OCI-LY7 (cell line): Measurements from ENCODE around the gene TYK2. TPM values are rescaled to one million over a fixed set of nuclear protein-coding genes. Genes with fewer than 3 reads are reported as not detected.

Source experiments
- BruUV-seq: library from RNA; stranded (reverse); fragments of 400-500 nt; replicated peaks from 2 replicates; lab custom pipeline; 2021; lab: Mats Ljungman, UMichigan
- CTCF ChIA-PET: fragments of 300-600 bp; sonication (Branson Sonifier 250); formaldehyde crosslinking; loops from one replicate; lab custom pipeline; 2022; ENCODE audit warnings: antibody characterized with exemption; ENCODE audit not compliant: unreplicated experiment; lab: Charles Lee
- POLR2A ChIA-PET: fragments of 300-600 bp; sonication (Branson Sonifier 250); formaldehyde crosslinking; loops from one replicate; lab custom pipeline; 2022; ENCODE audit warnings: antibody characterized with exemption; lab: Charles Lee
- DNase-seq: peaks from one replicate; pipeline ENCODE4 v3.0.0-alpha.2; 2015; ENCODE audit warnings: low spot score
- H2AFZ ChIP-seq: fragments of 200-600 bp; sonication (generic), shearing (Covaris generic); 2 replicates; pipeline ENCODE4 v1.6.1; 2014; ENCODE audit warnings: mild to moderate bottlenecking, antibody characterized with exemption, low read length, moderate library complexity
- H3K27ac ChIP-seq: fragments of 200-600 bp; sonication (generic); 2 replicates; pipeline ENCODE4 v1.5.1; 2014; ENCODE audit warnings: mixed run types, low read depth, mild to moderate bottlenecking, moderate library complexity, low read length, inconsistent platforms; ENCODE audit not compliant: poor library complexity, severe bottlenecking
- H3K36me3 ChIP-seq: fragments of 200-600 bp; sonication (generic); 2 replicates; pipeline ENCODE4 v1.6.1; 2014; ENCODE audit warnings: mild to moderate bottlenecking, antibody characterized with exemption, low read length, moderate library complexity, mixed read lengths; ENCODE audit not compliant: insufficient read depth
- H3K4me1 ChIP-seq: fragments of 200-600 bp; sonication (generic); 2 replicates; pipeline ENCODE4 v1.5.1; 2014; ENCODE audit warnings: mild to moderate bottlenecking, low read length; ENCODE audit not compliant: insufficient read depth, poor library complexity, severe bottlenecking
- H3K4me2 ChIP-seq: fragments of 200-600 bp; sonication (generic); 2 replicates; pipeline ENCODE4 v1.6.1; 2014; ENCODE audit warnings: mild to moderate bottlenecking, low read length
- H3K4me3 ChIP-seq: fragments of 200-600 bp; sonication (generic); 2 replicates; pipeline ENCODE4 v1.5.1; 2014; ENCODE audit warnings: mild to moderate bottlenecking, low read depth, low read length; ENCODE audit not compliant: poor library complexity, severe bottlenecking
- H3K79me2 ChIP-seq: fragments of 200-600 bp; sonication (generic); 2 replicates; pipeline ENCODE4 v1.6.1; 2016; ENCODE audit warnings: low read depth, mild to moderate bottlenecking, low read length, moderate library complexity, mixed read lengths; ENCODE audit not compliant: insufficient read depth
- H3K9me2 ChIP-seq: fragments of 200-600 bp; sonication (generic); 2 replicates; pipeline ENCODE4 v1.6.1; 2016; ENCODE audit warnings: mild to moderate bottlenecking, low read length, mixed read lengths; ENCODE audit not compliant: insufficient read depth
- H3K9me3 ChIP-seq: fragments of 200-600 bp; sonication (generic); 2 replicates; pipeline ENCODE4 v1.6.1; 2014; ENCODE audit warnings: mild to moderate bottlenecking, mixed run types, low read length, mixed read lengths
- H4K20me1 ChIP-seq: fragments of 200-600 bp; sonication (generic); 2 replicates; pipeline ENCODE4 v1.6.1; 2014; ENCODE audit warnings: mild to moderate bottlenecking, antibody characterized with exemption, low read length, moderate library complexity, mixed read lengths; ENCODE audit not compliant: insufficient read depth
- CTCF ChIP-seq: fragments of 200-600 bp; sonication (generic); conservative IDR thresholded peaks from 2 replicates; pipeline ENCODE4 v1.5.1; 2014; ENCODE audit warnings: mild to moderate bottlenecking, antibody characterized with exemption, low read length, moderate library complexity, mixed read lengths
- EZH2phosphoT487 ChIP-seq: fragments of 200-600 bp; sonication (generic); IDR thresholded peaks from 2 replicates; pipeline ENCODE4 v1.6.1; 2018; ENCODE audit warnings: low read depth, borderline replicate concordance, mild to moderate bottlenecking, mixed run types, antibody characterized with exemption, low read length, moderate library complexity, mixed read lengths
- intact Hi-C: fragments of 100-400 bp; cut with micrococcal nuclease; formaldehyde crosslinking; loops from one replicate; pipeline ENCODE4 v1.10.0; 2022; ENCODE audit not compliant: unreplicated experiment
- total RNA-seq, 2 experiments: library from RNA; depleted of rRNA in 1 of 2; stranded (reverse); fragments of >200 nt in 1 of 2; shearing (Covaris generic) in 1 of 2; gene quantifications; 2 replicates each; pipeline ENCODE4 v1.2.3, GENCODE V29; 2014 to 2022

The TYK2 gene
- total RNA-seq, 2 experiments from 2014 or later = 185 to 216 TPM

GRCh38 chr19:10321874-10322835 is 58.2 kb downstream of the TYK2 start:
- Histone ChIP-seq H3K4me3 (no peak overlapping the region), H3K27ac (no peak overlapping the region), H3K9me2 (no peaks in the 10 kb centered on the region), H4K20me1 (no peaks in the 10 kb centered on the region), H3K36me3 (peaks cover 97% of the 10 kb centered on the region), H2AFZ (no peak overlapping the region), H3K79me2 (no peaks in the 10 kb centered on the region), H3K4me1 (no peaks in the 10 kb centered on the region), H3K4me2 (no peak overlapping the region), H3K9me3 (no peaks in the 10 kb centered on the region)
- no TSS peak for BruUV-seq
- POLR2A ChIA-PET = interaction anchor here (0.6 kb wide), 1 partner anchor 352 kb away, joined by 3 read pairs; no protein-coding TSS in a partner anchor
- intact Hi-C loops = no loop called here
- TF ChIP-seq EZH2phosphoT487 (no peak), CTCF (no peak)
- CTCF ChIA-PET = no interaction called here
- no peak for DNase-seq

GRCh38 chr19:10321417-10321797 is 59.0 kb downstream of the TYK2 start:
- no peak for DNase-seq
- H3K4me1 ChIP-seq = no peaks in the 10 kb centered on the region
- BruUV-seq = no TSS peak
- H3K9me3 ChIP-seq = no peaks in the 10 kb centered on the region
- ChIA-PET POLR2A (interaction anchor here (0.6 kb wide), 1 partner anchor 353 kb away, joined by 3 read pairs; no protein-coding TSS in a partner anchor), CTCF (no interaction called here)
- no peaks in the 10 kb centered on the region for H4K20me1 ChIP-seq
- no peak overlapping the region for H3K4me3 ChIP-seq
- no peak for TF ChIP-seq CTCF
- no peak for TF ChIP-seq EZH2phosphoT487
- H3K79me2 ChIP-seq = no peaks in the 10 kb centered on the region
- H3K27ac ChIP-seq = no peak overlapping the region
- intact Hi-C loops = no loop called here
- no peak overlapping the region for H2AFZ ChIP-seq
- H3K36me3 ChIP-seq = peaks cover 97% of the 10 kb centered on the region
- no peak overlapping the region for H3K4me2 ChIP-seq
- no peaks in the 10 kb centered on the region for H3K9me2 ChIP-seq
